Measurements from ENCODE around the gene MTHFS.

Gene MTHFS

DNA sequence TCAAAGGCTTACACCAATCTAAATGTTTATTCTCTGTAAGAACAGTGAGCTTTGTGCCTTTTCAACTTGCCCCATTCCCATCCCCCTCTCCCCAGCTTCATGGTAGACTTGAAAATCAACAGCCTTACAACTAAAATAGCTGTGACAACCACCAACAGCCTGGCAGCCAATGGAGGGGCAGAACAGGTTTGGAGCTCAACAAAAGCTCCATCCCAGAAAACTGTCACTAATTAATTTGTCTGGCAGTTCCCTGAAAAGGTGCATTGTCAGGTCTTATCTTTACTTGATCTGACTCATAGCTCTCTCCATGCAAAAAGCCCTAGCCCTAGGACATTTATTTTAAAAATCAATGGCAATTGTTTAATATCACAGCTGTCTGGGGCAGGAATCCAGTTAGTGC lies 22.6 kb downstream of the MTHFS start:
- no peak for DNase-seq

DNA sequence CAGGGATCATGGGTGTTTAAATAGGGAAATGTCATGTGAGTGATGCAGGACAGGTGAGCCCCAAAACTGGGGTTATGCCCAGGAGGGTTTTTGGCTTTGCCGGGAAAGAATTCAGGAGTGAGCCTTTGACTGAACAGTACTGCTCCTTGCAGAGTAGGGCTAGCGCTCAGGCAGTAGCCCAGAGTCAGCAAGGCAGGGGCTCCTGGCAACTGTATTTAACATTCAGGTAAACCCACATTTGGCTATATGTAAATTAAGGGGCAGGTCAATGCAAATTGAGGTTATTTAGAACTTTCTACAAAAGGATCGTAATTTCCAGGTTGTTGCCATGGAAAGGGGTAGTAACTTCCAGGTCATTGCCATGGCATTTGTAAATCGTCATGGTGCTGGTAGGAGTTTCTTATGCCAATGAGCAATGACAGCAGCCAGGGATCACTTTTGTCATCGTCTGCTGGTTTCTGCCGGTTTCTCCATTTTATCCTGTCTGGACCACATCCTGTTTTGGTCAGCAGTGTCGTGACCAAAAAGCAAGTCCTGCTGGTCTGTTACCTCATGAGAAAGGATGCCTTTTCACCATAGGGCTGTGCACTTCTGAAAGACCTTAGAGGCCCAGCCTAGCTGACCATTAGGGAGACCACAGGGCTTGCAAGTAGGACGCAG lies 24.3 kb downstream of the MTHFS start:
- DNase-seq = no peak

GRCh38 chr15:79868554-79868953 lies 28.3 kb downstream of the MTHFS start:
- DNase-seq = no peak

DNA sequence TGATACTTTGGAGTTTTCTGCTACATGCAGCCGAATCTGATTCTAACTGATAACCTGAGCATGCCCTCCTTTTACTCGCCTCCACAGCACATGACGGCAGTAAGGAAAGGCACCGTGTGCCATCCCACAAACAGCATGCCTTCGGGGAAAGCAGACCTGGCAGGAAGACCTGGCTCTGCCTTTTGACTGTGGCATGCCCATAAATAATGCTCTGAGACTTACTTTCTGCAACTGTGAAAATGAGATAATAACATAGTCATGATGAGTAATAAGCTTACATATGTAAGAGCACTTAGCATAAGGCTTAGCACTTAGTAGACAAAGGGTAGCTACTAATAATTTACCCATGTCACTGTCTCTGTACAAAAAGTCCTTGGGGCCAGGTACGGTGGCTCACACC lies 32.9 kb downstream of the MTHFS start:
- no peak for DNase-seq

- no peak for DNase-seq
Measured at GRCh38 chr15:79862191-79862590, 34.6 kb downstream of the MTHFS start.

GRCh38 chr15:79860661-79861060 lies 36.2 kb downstream of the MTHFS start:
- DNase-seq = no peak

GRCh38 chr15:79858469-79858868 lies 38.3 kb downstream of the MTHFS start:
- no peak for DNase-seq

- peak; percentile 51 for DNase-seq
Measured at GRCh38 chr15:79853492-79854328, 43.1 kb downstream of the MTHFS start.

GRCh38 chr15:79849789-79850188 lies 47.0 kb downstream of the MTHFS start:
- DNase-seq = peak; percentile 12

- DNase-seq = no peak
Measured at GRCh38 chr15:79846539-79846938, 50.3 kb downstream of the MTHFS start.

DNA sequence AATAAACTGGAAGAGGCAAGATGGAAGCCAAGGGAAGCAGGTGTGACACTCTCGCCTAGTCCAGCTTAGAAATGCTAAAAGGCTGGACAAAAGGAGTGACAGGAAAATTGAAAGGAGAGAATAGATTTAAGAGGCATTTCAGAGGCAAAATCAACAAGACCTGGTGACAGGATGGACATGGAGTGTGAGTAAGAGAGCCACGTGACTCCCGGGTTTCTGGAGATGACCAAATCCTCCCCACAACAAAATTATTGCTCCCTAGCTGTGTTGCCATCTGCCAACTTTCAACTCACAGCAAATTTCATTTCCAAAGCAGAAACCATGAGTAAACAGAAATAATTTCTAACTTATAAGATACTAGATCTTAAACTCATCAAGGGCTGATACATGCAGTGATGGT lies 52.6 kb downstream of the MTHFS start:
- no peak for DNase-seq

DNA sequence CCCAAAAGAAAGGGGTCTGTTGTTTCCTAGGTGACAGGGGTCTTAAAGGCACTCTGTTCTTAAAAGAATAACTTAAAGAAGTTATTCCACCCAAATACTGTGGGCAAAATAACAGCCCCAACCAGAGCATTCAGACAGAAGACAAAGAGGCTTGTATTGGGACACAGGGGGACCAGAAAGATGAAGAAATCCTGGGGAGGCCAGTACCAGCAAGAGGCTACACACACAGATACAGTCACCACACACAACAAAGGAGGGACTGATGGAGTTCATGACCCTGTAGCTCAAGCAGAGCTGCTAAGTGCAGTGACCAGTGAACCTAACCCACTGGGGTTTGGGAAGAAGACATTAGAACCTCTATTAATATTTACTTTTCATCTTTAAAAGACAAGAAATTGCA lies 59.0 kb downstream of the MTHFS start:
- no peak for DNase-seq

DNA sequence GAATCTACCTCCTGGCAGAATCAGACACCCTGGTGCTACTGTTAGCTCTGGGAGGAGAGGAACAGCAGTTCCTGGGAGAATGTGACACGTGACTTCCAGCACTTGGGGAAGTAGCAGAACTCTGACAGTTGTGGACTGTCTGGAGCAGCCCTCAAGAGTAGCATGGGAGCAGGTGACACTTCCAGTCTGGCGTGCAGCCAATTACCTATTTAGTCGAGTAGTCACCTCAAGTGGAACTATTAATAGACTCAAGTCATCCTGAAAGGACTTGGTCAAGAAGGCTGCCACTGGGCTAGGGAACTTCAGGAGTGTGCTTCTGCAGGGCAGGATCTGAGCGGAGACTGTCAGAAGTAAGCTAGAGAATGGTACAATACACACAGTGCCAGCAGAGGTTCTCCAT lies 62.3 kb downstream of the MTHFS start:
- DNase-seq = no peak

DNA sequence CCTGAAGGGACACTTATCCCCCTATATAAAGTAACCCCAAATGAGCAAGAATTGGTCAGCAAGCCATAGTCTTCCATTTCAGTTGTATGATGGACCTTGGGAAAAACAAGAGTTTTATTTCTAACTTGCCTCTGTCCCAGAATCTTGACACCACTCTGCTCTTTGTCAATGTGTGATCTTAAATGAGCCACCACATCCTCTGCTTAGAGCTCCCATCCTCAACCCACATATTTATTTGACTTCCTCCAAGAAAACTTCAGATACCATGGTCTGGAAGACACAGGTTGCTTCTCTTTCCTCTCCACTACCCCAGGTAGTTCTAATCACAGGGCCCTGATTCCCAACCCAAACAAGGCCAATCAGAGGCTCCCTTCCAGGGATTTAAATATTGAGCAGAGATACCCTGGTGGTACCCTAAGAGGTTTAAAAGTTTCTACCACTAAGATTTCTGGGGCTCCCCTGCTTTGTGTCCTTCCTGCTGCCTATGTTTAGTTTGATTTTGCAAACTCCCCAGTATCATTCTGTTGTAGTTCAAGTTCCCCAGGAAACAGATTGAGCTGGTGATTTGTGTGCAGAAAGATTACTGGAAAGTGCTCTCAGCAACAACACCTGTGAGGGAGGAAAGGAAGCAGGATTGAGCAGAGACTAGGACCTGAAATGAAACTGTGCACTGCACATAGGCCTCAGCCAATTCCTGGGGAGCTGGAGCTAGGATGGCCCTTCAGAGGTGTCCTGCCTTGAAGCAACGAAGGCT lies 64.3 kb downstream of the MTHFS start:
- no peak for DNase-seq

DNA sequence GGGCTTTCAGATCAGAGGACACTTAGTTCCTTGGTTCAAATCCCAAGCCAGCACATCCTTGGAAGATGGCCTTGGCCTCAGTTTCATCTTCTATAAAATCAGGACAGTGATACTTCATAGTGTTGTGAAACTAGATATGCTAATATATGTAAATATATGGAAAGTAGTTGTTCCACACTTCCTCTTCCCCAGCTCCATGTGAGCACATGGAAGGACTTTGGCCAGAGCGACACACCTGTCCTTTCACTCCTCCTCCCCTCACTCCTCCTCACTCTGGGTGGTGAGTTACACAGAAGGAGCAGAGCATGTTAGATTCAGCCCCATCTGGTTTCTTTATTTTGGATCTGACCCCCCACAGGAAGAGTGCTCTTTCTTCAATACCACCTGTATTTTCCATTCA lies 65.2 kb downstream of the MTHFS start:
- no peak for DNase-seq

GRCh38 chr15:79829950-79830349 lies 66.9 kb downstream of the MTHFS start:
- DNase-seq = no peak

DNA sequence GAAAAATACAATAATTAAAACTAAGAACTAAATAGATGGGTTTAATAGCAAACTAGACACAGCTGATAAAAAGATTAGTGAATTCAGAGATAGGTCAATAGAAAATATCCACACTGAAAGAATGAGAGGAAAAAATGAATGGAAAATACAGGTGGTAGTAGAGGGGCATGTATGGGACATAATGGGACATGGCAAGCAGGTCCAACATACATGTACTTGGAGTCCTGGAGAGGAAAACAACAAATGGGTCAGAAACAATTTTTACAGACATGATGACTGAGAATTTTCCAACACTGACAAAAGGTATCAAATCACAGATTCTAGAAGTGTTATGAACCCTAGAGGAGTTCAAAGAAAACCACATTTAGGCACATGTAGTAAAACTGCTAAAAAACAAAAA lies 68.4 kb downstream of the MTHFS start:
- DNase-seq = no peak

- DNase-seq = no peak
Measured at GRCh38 chr15:79826800-79827199, 70.0 kb downstream of the MTHFS start.

DNA sequence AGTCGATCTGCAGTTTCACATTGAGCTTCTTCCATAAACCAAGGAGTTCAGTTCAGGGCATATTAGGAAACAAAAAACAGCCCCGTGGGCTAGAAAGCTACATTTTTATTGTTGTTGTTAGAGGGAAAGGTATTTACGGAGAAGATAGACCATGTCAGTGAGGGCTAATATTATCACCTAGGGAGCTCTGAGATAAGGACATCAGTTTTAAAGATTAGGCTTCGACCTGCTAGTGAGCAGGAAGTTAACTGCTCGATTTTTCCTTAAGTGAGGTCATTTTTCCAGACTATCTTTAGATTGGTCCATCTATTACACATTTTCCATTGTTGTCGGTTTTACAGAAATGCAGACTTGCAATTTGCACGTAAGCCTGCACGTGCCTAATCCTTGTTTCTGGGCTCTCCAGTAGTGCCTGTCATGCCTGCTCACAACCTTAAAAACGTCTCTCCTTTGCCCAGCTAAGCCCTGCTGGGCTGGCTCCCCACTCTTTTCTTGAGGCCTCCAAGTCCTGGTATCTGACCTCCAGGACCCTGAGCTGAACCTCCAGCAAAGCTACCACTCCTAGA lies 72.6 kb downstream of the MTHFS start:
- DNase-seq = no peak

GRCh38 chr15:79820820-79821219 lies 76.0 kb downstream of the MTHFS start:
- DNase-seq = no peak

DNA sequence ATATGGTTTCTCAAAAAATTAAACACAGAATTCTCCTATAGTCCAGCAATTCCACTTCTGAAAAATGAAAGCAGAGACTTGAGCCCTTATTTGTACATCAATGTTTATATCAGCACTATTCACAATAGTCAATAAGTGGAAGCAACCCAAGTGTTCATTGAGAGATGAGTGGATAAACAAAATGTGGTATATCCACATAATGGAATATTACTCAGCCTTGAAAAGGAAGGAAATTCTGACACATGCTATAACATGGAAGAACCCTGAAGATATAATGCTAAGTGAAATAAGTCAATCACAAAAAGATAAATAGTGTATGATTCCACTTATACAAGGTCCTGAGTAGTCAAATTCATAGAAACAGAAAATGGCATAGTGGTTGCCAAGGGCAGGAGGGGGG lies 76.6 kb downstream of the MTHFS start:
- no peak for DNase-seq

- no peak for DNase-seq
Measured at GRCh38 chr15:79816571-79816970, 80.2 kb downstream of the MTHFS start.

- no peak for DNase-seq
Measured at GRCh38 chr15:79815468-79815867, 81.3 kb downstream of the MTHFS start.

DNA sequence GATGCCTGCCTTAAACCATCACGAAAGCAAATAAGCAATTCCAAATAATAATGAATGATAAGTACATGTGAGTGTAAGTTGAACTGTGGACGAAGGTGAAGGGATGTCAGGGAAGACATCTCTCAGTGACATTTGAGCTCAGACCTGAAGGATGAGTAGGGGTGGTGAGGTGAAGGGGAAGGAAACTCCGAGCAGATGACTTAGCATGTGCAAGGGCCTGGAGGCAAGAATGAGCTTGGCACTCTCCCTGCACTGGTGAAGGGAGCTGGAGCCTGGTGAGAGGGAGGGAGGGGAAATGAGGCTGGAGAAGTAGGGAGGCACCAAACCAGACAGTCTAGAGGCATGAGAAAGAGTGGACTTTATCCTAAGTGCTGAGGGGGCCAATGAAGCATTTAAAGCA lies 84.3 kb downstream of the MTHFS start:
- no peak for DNase-seq
